Colon (tissue), 2 donors: Measurements from ENCODE around the gene SMC1B.

Experiments used
- FAIRE-seq: peaks from 2 replicates; lab custom pipeline; 2012; peaks lifted over from hg19 to GRCh38; lab: Jason Lieb, UNC
- donor health status: control.
- donor health status: control.

The SMC1B gene

GRCh38 chr22:45318558-45319323, 94.7 kb downstream of the SMC1B start:
- no peak for FAIRE-seq

- FAIRE-seq = no peak
Measured at GRCh38 chr22:45318168-45318557, 95.2 kb downstream of the SMC1B start.

GRCh38 chr22:45317551-45318167, 95.7 kb downstream of the SMC1B start:
- no peak for FAIRE-seq

GRCh38 chr22:45316796-45317526, 96.4 kb downstream of the SMC1B start:
- FAIRE-seq = no peak

- FAIRE-seq = no peak
Measured at GRCh38 chr22:45314786-45315185, 98.6 kb downstream of the SMC1B start.

GRCh38 chr22:45314054-45314721, 99.2 kb downstream of the SMC1B start:
- no peak for FAIRE-seq

GRCh38 chr22:45312856-45313255, 100.5 kb downstream of the SMC1B start:
- FAIRE-seq = no peak

GRCh38 chr22:45312415-45312814, 101.0 kb downstream of the SMC1B start:
- no peak for FAIRE-seq

GRCh38 chr22:45310977-45311531, 102.3 kb downstream of the SMC1B start:
- FAIRE-seq = no peak

GRCh38 chr22:45310331-45310976, 102.9 kb downstream of the SMC1B start:
- FAIRE-seq = no peak

- no peak for FAIRE-seq
Measured at GRCh38 chr22:45309422-45310227, 103.8 kb downstream of the SMC1B start, which contains the start of gene FAM118A. Gene FAM118A (plus strand): TSS chr22:45309934. CDS start chr22:45322380, 12,446 bp downstream.

- FAIRE-seq = no peak
Measured at GRCh38 chr22:45308957-45309421, 104.4 kb downstream of the SMC1B start.

GRCh38 chr22:45308391-45308956, 104.9 kb downstream of the SMC1B start:
- FAIRE-seq = no peak

GRCh38 chr22:45306139-45306538, 107.3 kb downstream of the SMC1B start:
- FAIRE-seq = no peak

- no peak for FAIRE-seq
Measured at GRCh38 chr22:45305456-45306075, 107.8 kb downstream of the SMC1B start.

GRCh38 chr22:45304971-45305370, 108.4 kb downstream of the SMC1B start:
- no peak for FAIRE-seq

- no peak for FAIRE-seq
Measured at GRCh38 chr22:45303181-45303580, 110.2 kb downstream of the SMC1B start.

- no peak for FAIRE-seq
Measured at GRCh38 chr22:45302751-45303150, 110.6 kb downstream of the SMC1B start.

- FAIRE-seq = no peak
Measured at GRCh38 chr22:45298934-45299505, 114.4 kb downstream of the SMC1B start.
